ENCODE measurements around the gene CDK5.

DNA sequence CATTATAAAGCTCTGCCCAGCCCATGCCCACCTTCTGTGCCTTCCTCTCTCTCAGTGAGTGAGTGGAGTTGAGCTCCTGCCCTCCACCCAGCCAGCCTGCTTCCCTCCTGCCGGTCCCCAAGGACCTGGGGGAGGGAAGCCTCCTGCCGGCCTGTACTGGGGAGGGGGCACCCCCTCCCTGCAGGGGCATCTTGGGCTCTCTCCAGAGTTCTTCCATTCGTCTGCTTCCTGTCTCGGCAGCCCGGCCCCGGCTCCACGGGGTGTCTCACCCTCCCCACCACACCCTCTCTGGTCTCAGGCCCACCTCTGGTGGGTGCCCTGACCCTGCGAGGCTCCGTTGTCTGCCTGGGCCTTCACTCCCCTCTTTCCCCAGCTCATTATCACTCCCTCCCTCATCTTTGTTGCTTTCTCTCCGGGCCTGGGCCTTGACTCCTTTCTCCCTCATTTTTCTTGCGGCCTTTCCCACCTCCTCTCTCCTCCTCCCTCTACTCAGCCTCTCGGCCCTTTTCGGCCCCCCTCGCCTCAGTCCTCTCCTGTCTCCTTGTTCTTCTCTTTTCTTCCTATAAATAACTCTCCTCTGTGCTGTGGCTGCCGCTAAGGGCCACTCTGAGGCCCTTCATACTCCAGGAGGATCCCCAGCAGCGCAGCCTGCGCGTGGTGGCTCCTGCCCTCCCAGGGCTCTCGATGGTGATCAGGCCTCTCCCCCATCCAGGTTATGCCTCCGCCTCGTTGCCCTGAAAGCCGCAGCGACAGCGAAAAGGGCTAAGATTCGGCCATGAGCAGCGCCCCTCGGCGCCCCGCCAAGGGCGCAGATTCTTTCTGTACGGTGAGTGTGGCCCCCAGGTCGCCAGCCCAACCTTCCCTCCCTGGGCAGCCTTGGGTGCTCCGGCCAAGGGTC, 3.8 kb upstream of the CDK5 start:
- TF ChIP-seq POLR2AphosphoS5 (IDR thresholded peaks at IDR 0.05; ENCODE audit: low read depth, low read length) (no peak), SPI1 (IDR thresholded peaks at IDR 0.05; ENCODE audit: low read depth, low read length) (no peak)
